K562 (cell line): ENCODE data around the gene PTPN7. TPM values are rescaled to one million over a fixed set of nuclear protein-coding genes. Genes with fewer than 3 reads are reported as not detected.

ENCODE experiments used
- ATAC-seq: fragments of 200-7000 bp; cut with Tn5 transposase; 3 replicates; pipeline ENCODE4 v1.9.1; 2020; ENCODE audit warnings: moderate library complexity
- BruUV-seq: library from RNA; stranded (reverse); fragments of 400-500 nt; replicated peaks from 2 replicates; lab custom pipeline; 2021; lab: Mats Ljungman, UMichigan
- CTCF ChIA-PET: fragments of 300-600 bp; formaldehyde crosslinking; extraction: SDS; loops from one replicate; lab custom pipeline; 2021; ENCODE audit warnings: low intra/inter-chr PET ratio; lab: Yijun Ruan, JAX
- POLR2A ChIA-PET: fragments of 300-600, 350-650 bp; sonication (Branson Sonifier 250); formaldehyde crosslinking; extraction: SDS; loops from one replicate; lab custom pipeline; 2021; ENCODE audit warnings: antibody characterized with exemption, inconsistent platforms; lab: Yijun Ruan, JAX
- DNase-seq, 4 experiments: peaks; one replicate each; pipeline versions ENCODE4 v3.0.0 to v3.0.0-alpha.2; 2011 to 2018; ENCODE audit warnings: low spot score in 3 of 4, mixed read lengths in 3 of 4; ENCODE audit errors: extremely low read depth in 1 of 4
- FAIRE-seq: peaks from 2 replicates; lab custom pipeline; 2011; peaks lifted over from hg19 to GRCh38; lab: Jason Lieb, UNC
- H2AFZ ChIP-seq: 2 replicates; pipeline ENCODE4 v1.6.0; 2011; ENCODE audit warnings: low read depth, low read length, control low read depth, inconsistent platforms
- H3K27ac ChIP-seq: fragments of 200-600 bp; 3 replicates; pipeline ENCODE4 v1.8.0; 2011; ENCODE audit warnings: low read depth, mild to moderate bottlenecking, control low read depth, inconsistent platforms, low read length, moderate library complexity, mixed read lengths; ENCODE audit errors: extremely low read depth
- H3K27me3 ChIP-seq, 2 experiments: fragments of 300-600 bp in 1 of 2; 2 replicates in 1 of 2; 3 replicates in 1 of 2; pipeline versions ENCODE4 v1.6.0 to v1.8.0; 2011; ENCODE audit warnings: inconsistent platforms in 2 of 2, low read length in 2 of 2, mild to moderate bottlenecking in 1 of 2, mixed read lengths in 1 of 2, moderate library complexity in 1 of 2; ENCODE audit not compliant: control insufficient read depth in 2 of 2, insufficient read depth in 2 of 2
- H3K36me3 ChIP-seq: fragments of 300-600 bp; 3 replicates; pipeline ENCODE4 v1.8.0; 2011; ENCODE audit warnings: mild to moderate bottlenecking, low read length, inconsistent platforms; ENCODE audit not compliant: control insufficient read depth, insufficient read depth
- H3K4me1 ChIP-seq, 2 experiments: fragments of 200-600 bp in 1 of 2; replicated peaks in 1 of 2; 2 replicates in 1 of 2; 3 replicates in 1 of 2; pipeline versions ENCODE4 v1.5.1 to v1.8.0; 2011; ENCODE audit warnings: inconsistent platforms in 2 of 2, low read length in 2 of 2, mild to moderate bottlenecking in 1 of 2, mixed read lengths in 1 of 2, moderate library complexity in 1 of 2; ENCODE audit not compliant: control insufficient read depth in 2 of 2, insufficient read depth in 2 of 2
- H3K4me2 ChIP-seq: 2 replicates; pipeline ENCODE4 v1.6.1; 2011; ENCODE audit warnings: low read length, control low read depth, inconsistent platforms, mixed read lengths; ENCODE audit not compliant: insufficient read depth
- H3K4me3 ChIP-seq: fragments of 200-600 bp; sonication (generic), shearing (Covaris generic); 2 replicates; pipeline ENCODE4 v1.5.1; 2016; ENCODE audit warnings: control low read depth, inconsistent platforms
- H3K79me2 ChIP-seq: fragments of 200-600 bp; 3 replicates; pipeline ENCODE4 v1.8.0; 2011; ENCODE audit warnings: low read length, inconsistent platforms; ENCODE audit not compliant: control insufficient read depth, insufficient read depth
- H3K9ac ChIP-seq, 2 experiments: 2 replicates each; pipeline versions ENCODE4 v1.6.0 to v1.6.1; 2011; ENCODE audit warnings: low read depth in 2 of 2, low read length in 2 of 2, control low read depth in 1 of 2, inconsistent platforms in 1 of 2, mild to moderate bottlenecking in 1 of 2, mixed read lengths in 1 of 2; ENCODE audit not compliant: insufficient read depth in 1 of 2
- H3K9me1 ChIP-seq: one replicate; pipeline ENCODE4 v1.6.0; 2011; ENCODE audit warnings: inconsistent platforms, mild to moderate bottlenecking, low read length, moderate library complexity; ENCODE audit not compliant: control insufficient read depth, insufficient read depth
- H3K9me3 ChIP-seq: replicated peaks from 2 replicates; pipeline ENCODE4 v1.5.1; 2011; ENCODE audit warnings: low read depth, low read length, inconsistent platforms; ENCODE audit not compliant: control insufficient read depth, insufficient read depth
- H4K20me1 ChIP-seq: replicated peaks from 2 replicates; pipeline ENCODE4 v1.6.1; 2011; ENCODE audit warnings: low read length, inconsistent platforms, mixed read lengths; ENCODE audit not compliant: control insufficient read depth, insufficient read depth
- BHLHE40 ChIP-seq: IDR thresholded peaks from 2 replicates; pipeline ENCODE4 v1.6.1; 2011; ENCODE audit warnings: low read length, improper control_type of control experiment
- EWSR1 ChIP-seq: fragments of 450-650 bp; IDR thresholded peaks from 2 replicates; pipeline ENCODE4 v1.6.1; 2018; ENCODE audit warnings: borderline replicate concordance, mild to moderate bottlenecking, low read depth, moderate library complexity; ENCODE audit not compliant: partially characterized antibody
- JUNB ChIP-seq: fragments of 450-650 bp; formaldehyde crosslinking; conservative IDR thresholded peaks from 2 replicates; pipeline ENCODE4 v1.4.0; 2020; ENCODE audit warnings: mild to moderate bottlenecking
- MTA3 ChIP-seq: fragments of 450-650 bp; formaldehyde crosslinking; IDR thresholded peaks from 2 replicates; pipeline ENCODE4 v1.6.1; 2017; ENCODE audit warnings: mild to moderate bottlenecking, borderline replicate concordance
- NFIC ChIP-seq: fragments of 450-650 bp; IDR thresholded peaks from 2 replicates; pipeline ENCODE4 v1.6.1; 2017; ENCODE audit warnings: mild to moderate bottlenecking, inconsistent platforms
- PURB ChIP-seq: sonication (generic); formaldehyde crosslinking; IDR thresholded peaks from 2 replicates; pipeline ENCODE4 v1.9.0; 2021; ENCODE audit warnings: low read depth, mild to moderate bottlenecking, missing genetic modification reagents
- SIN3B ChIP-seq: fragments of 450-650 bp; IDR thresholded peaks from 2 replicates; pipeline ENCODE4 v1.6.1; 2017; ENCODE audit warnings: low read depth, mild to moderate bottlenecking, moderate library complexity
- ZNF384 ChIP-seq: IDR thresholded peaks from 2 replicates; pipeline ENCODE4 v1.6.1; 2012; ENCODE audit warnings: low read depth, low read length, improper control_type of control experiment
- WGBS: fragments of 100-300 bp; shearing (Covaris generic); methylation state at CpG from one replicate; pipeline ENCODE4 v1.1.6; 2016; ENCODE audit warnings: low coverage, mixed read lengths; ENCODE audit not compliant: insufficient coverage; ENCODE audit errors: missing lambda C conversion rate; 5-methylcytosine and 5-hydroxymethylcytosine counted together
- in situ Hi-C: fragments of 300-500 bp; cut with MboI; formaldehyde crosslinking; loops from 4 replicates; pipeline ENCODE4 v1.15.0; 2018; ENCODE audit warnings: inconsistent platforms, mixed read lengths
- intact Hi-C: fragments of 100-400 bp; cut with micrococcal nuclease; formaldehyde crosslinking; loops from 2 replicates; pipeline ENCODE4 v1.14.2; 2022
- polyA plus RNA-seq, 8 experiments: library from polyadenylated mRNA; depleted of rRNA in 4 of 8; stranded (reverse) in 5 of 8; unstranded in 3 of 8; fragments of >200 nt; fragmentation: Nextera tagmentation in 2 of 8; fragmentation: Illumina TruSeq in 1 of 8; extraction: Ambion mirVana in 2 of 8; extraction: Trizol in 1 of 8; gene quantifications; 2 replicates each; pipeline versions ENCODE4 v1.2.1 to v1.2.3, GENCODE V29; 2011 to 2014; ENCODE audit warnings: inconsistent platforms in 1 of 8, missing spikeins in 1 of 8
- total RNA-seq, 7 experiments: library from RNA; depleted of rRNA in 6 of 7; stranded (reverse); fragments of >200 nt in 6 of 7; fragmentation: Illumina TruSeq in 2 of 7; extraction: Trizol in 2 of 7; gene quantifications; 2 replicates each; pipeline versions ENCODE4 v1.2.1 to v1.2.3, GENCODE V29; 2011 to 2021; ENCODE audit warnings: low replicate concordance in 1 of 7
- TF ChIP-seq, protein P1 (sequence below), 2 experiments: fragments of 200-800 bp in 1 of 2; sonication (Bioruptor generic) in 1 of 2; sonication (generic) in 1 of 2; formaldehyde crosslinking in 1 of 2; IDR thresholded peaks in 1 of 2; conservative IDR thresholded peaks in 1 of 2; 2 replicates each; pipeline versions ENCODE4 v1.5.0 to v1.6.1; 2016 to 2020; ENCODE audit warnings: missing compliant biosample characterization in 1 of 2, missing genetic modification characterization in 1 of 2, missing genetic modification reagents in 1 of 2
- TF ChIP-seq, protein P2 (sequence below): fragments of 250-450 bp; sonication (Bioruptor Pico); IDR thresholded peaks from 2 replicates; pipeline ENCODE4 v1.9.0; 2021; ENCODE audit warnings: mild to moderate bottlenecking
- TF ChIP-seq, protein P3 (sequence below): IDR thresholded peaks from 3 replicates; pipeline ENCODE4 v1.6.1; 2011; ENCODE audit warnings: borderline replicate concordance, mild to moderate bottlenecking, moderate library complexity; ENCODE audit not compliant: insufficient read length; ENCODE audit errors: extremely low read depth
- TF ChIP-seq, protein P4 (sequence below): fragments of 450-650 bp; conservative IDR thresholded peaks from 2 replicates; pipeline ENCODE4 v1.6.1; 2016; ENCODE audit warnings: missing genetic modification characterization, low read depth, mild to moderate bottlenecking, control low read depth, missing compliant biosample characterization
- TF ChIP-seq, protein P5 (sequence below): fragments of 450-650 bp; IDR thresholded peaks from 2 replicates; pipeline ENCODE4 v1.6.1; 2014; ENCODE audit warnings: low read depth, mild to moderate bottlenecking, moderate library complexity, borderline replicate concordance

PTPN7 gene
- total and polyA plus RNA-seq, 9 of the 15 experiments (the other 6 are each of a cell fraction or from before 2014, with no cell fraction given): 18.7 to 144 (median 120) TPM

DNA sequence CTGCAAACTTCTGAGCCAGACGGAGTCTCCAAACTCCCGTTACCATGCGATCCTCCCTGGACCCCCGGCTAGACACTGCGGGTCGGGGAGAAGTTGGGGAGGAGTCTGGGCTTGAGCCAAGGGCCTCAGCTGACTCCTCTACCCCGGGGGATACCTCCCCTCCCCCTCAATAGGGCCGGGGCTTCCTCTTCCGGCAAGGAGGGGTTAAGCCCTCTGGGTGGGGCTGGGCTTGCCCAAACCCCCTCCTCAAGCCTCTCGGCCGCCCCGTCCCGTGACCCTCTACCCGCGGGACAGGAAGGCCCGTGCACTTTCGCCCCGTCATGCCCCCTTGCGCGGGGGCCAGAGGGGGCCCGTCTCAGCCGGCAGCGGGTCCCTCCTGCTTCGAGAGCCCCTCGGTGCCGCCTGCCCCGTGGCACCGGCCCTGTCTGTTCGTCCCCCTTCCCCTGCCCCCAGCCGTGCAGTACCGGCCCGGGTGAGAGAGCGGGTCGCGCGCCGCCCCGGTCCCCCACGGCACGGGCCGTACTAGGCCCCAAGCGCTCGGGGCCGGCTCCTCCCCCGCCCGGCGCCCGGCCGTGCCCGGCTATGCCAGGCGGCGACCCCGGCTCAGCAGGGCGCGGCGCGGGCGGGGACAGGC lies 16.5 kb downstream of the PTPN7 start:
- peak overlapping the region; percentile 84 for H3K4me2 ChIP-seq
- peaks cover 19 to 31% of the 10 kb centered on the region in 2 experiments; a peak in 4 of 5 replicates for H3K4me1 ChIP-seq
- H3K27me3 ChIP-seq: no peaks in the 10 kb centered on the region
- H3K9me3 ChIP-seq: no peaks in the 10 kb centered on the region
- peak overlapping the region; percentile 76 to 97 for H3K9ac ChIP-seq
- H3K36me3 ChIP-seq: peaks cover 28% of the 10 kb centered on the region; the same call in 2 of the 3 replicates
- ATAC-seq (peak; percentile 4), FAIRE-seq (no peak), DNase-seq (peak; percentile 40 to 78 (median 62))
- peaks cover 4% of the 10 kb centered on the region for H3K9me1 ChIP-seq
- ChIA-PET CTCF (no interaction called here), POLR2A (interaction anchor here (0.6 to 8.9 kb wide), 11 partner anchors 8 to 435 kb away, joined by 3 to 49 read pairs (median 4); no protein-coding TSS in a partner anchor)
- peaks cover 7% of the 10 kb centered on the region for H4K20me1 ChIP-seq
- in situ Hi-C loops: no loop called here
- H3K27ac ChIP-seq: peak overlapping the region; percentile 73
- peak overlapping the region; percentile 96 for H2AFZ ChIP-seq
- WGBS: 4% methylated on average over 33 of the region's 58 CpGs
- H3K4me3 ChIP-seq: peak overlapping the region; percentile 80
- intact Hi-C loops: no loop called here
- H3K79me2 ChIP-seq: peaks cover 30% of the 10 kb centered on the region
- BruUV-seq: no TSS peak
- TF ChIP-seq, protein P1, sequence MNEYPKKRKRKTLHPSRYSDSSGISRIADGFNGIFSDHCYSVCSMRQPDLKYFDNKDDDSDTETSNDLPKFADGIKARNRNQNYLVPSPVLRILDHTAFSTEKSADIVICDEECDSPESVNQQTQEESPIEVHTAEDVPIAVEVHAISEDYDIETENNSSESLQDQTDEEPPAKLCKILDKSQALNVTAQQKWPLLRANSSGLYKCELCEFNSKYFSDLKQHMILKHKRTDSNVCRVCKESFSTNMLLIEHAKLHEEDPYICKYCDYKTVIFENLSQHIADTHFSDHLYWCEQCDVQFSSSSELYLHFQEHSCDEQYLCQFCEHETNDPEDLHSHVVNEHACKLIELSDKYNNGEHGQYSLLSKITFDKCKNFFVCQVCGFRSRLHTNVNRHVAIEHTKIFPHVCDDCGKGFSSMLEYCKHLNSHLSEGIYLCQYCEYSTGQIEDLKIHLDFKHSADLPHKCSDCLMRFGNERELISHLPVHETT (CRISPR knock-in tag; conservative IDR thresholded peaks at IDR 0.05 in 1 of 2, IDR thresholded peaks at IDR 0.05 in 1 of 2): no peak
- TF ChIP-seq, protein P2, sequence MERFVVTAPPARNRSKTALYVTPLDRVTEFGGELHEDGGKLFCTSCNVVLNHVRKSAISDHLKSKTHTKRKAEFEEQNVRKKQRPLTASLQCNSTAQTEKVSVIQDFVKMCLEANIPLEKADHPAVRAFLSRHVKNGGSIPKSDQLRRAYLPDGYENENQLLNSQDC (CRISPR knock-in tag): no peak
- no peak for TF ChIP-seq MTA3
- no peak for TF ChIP-seq ZNF384
- TF ChIP-seq EWSR1: no peak
- no peak for TF ChIP-seq SIN3B
- TF ChIP-seq, protein P3, sequence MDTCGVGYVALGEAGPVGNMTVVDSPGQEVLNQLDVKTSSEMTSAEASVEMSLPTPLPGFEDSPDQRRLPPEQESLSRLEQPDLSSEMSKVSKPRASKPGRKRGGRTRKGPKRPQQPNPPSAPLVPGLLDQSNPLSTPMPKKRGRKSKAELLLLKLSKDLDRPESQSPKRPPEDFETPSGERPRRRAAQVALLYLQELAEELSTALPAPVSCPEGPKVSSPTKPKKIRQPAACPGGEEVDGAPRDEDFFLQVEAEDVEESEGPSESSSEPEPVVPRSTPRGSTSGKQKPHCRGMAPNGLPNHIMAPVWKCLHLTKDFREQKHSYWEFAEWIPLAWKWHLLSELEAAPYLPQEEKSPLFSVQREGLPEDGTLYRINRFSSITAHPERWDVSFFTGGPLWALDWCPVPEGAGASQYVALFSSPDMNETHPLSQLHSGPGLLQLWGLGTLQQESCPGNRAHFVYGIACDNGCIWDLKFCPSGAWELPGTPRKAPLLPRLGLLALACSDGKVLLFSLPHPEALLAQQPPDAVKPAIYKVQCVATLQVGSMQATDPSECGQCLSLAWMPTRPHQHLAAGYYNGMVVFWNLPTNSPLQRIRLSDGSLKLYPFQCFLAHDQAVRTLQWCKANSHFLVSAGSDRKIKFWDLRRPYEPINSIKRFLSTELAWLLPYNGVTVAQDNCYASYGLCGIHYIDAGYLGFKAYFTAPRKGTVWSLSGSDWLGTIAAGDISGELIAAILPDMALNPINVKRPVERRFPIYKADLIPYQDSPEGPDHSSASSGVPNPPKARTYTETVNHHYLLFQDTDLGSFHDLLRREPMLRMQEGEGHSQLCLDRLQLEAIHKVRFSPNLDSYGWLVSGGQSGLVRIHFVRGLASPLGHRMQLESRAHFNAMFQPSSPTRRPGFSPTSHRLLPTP: no peak
- no peak for TF ChIP-seq PURB (CRISPR knock-in tag)
- TF ChIP-seq, protein P4, sequence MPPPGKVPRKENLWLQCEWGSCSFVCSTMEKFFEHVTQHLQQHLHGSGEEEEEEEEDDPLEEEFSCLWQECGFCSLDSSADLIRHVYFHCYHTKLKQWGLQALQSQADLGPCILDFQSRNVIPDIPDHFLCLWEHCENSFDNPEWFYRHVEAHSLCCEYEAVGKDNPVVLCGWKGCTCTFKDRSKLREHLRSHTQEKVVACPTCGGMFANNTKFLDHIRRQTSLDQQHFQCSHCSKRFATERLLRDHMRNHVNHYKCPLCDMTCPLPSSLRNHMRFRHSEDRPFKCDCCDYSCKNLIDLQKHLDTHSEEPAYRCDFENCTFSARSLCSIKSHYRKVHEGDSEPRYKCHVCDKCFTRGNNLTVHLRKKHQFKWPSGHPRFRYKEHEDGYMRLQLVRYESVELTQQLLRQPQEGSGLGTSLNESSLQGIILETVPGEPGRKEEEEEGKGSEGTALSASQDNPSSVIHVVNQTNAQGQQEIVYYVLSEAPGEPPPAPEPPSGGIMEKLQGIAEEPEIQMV: no peak
- peak; percentile 62 for TF ChIP-seq NFIC
- peak; percentile 63; the same call in 1 of the 2 replicates for TF ChIP-seq BHLHE40
- TF ChIP-seq, protein P5, sequence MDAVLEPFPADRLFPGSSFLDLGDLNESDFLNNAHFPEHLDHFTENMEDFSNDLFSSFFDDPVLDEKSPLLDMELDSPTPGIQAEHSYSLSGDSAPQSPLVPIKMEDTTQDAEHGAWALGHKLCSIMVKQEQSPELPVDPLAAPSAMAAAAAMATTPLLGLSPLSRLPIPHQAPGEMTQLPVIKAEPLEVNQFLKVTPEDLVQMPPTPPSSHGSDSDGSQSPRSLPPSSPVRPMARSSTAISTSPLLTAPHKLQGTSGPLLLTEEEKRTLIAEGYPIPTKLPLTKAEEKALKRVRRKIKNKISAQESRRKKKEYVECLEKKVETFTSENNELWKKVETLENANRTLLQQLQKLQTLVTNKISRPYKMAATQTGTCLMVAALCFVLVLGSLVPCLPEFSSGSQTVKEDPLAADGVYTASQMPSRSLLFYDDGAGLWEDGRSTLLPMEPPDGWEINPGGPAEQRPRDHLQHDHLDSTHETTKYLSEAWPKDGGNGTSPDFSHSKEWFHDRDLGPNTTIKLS: no peak
- no peak for TF ChIP-seq JUNB
